ENCODE results near the gene RUFY1. TPM values are rescaled to one million over a fixed set of nuclear protein-coding genes. Genes with fewer than 3 reads are reported as not detected.
A peak's percentile ranks its signal among the peaks of the same experiment; 100 is the strongest.

The RUFY1 gene
- total and polyA plus RNA-seq, 9 of the 15 experiments (the other 6 are each of a cell fraction or from before 2014, with no cell fraction given) = 5.0 to 41.7 (median 29.6) TPM

GRCh38 chr5:179623906-179624741, 73.8 kb downstream of the RUFY1 start (continued):
- TF ChIP-seq SFPQ (IDR thresholded peaks at IDR 0.05; ENCODE audit: low read depth, low read length) (no peak), FOXK1 (CRISPR knock-in tag; IDR thresholded peaks at IDR 0.05; ENCODE audit: borderline replicate concordance) (peak; percentile 48; the same call in 1 of the 2 replicates), ZNF740 (CRISPR knock-in tag; IDR thresholded peaks at IDR 0.05) (no peak; the same call in none of the 2 replicates), ZNF740 (tag; IDR thresholded peaks at IDR 0.05) (peak in 1 of 2 experiments; percentile 78; a peak in 1 of 4 replicates), ZBED1 (IDR thresholded peaks at IDR 0.05) (no peak), JUN (IDR thresholded peaks at IDR 0.05; ENCODE audit: borderline replicate concordance, low read depth, low read length) (no peak), JUN (CRISPR knock-in tag; IDR thresholded peaks at IDR 0.05; ENCODE audit: borderline replicate concordance) (no peak; the same call in 1 of the 2 replicates), ZNF318 (IDR thresholded peaks at IDR 0.05; ENCODE audit: borderline replicate concordance in 1 of 2, low read depth in 1 of 2) (no peak), VEZF1 (CRISPR knock-in tag; IDR thresholded peaks at IDR 0.05) (peak; percentile 21; the same call in 1 of the 2 replicates), HOXB6 (CRISPR knock-in tag; IDR thresholded peaks at IDR 0.05; ENCODE audit: borderline replicate concordance) (no peak), CBX3 (IDR thresholded peaks at IDR 0.05; ENCODE audit: borderline replicate concordance in 1 of 2, low read length in 2 of 2) (0 out of 3 replicates have a peak, but pooled peaks of 1 of the 2 experiments have one; percentile 31), HCFC1 (IDR thresholded peaks at IDR 0.05; ENCODE audit: low read depth, low read length) (peak; percentile 39; the same call in 1 of the 2 replicates), COPS2 (conservative IDR thresholded peaks at IDR 0.05) (no peak)
